Measurements from ENCODE around the gene ZCCHC18.
"Not testable (repeated sequence)": the region's sequence is repeated elsewhere in the genome, so short reads cannot be mapped to it uniquely, and the experiment has no call there.

ZCCHC18 gene

GRCh38 chrX:104112326-104112951 lies at the start of gene ZCCHC18:
ZCCHC18 (plus strand) TSS chrX:104112523; CDS start chrX:104114112, 1,589 bp downstream.
- DNase-seq, result peak; percentile 25

- DNase-seq, result not testable (repeated sequence)
Observed at GRCh38 chrX:104062636-104063035, 49.7 kb upstream of the ZCCHC18 start.

- DNase-seq, result not testable (repeated sequence)
Observed at GRCh38 chrX:104075778-104076445, 36.4 kb upstream of the ZCCHC18 start, which contains the start of gene TMSB15C. TMSB15C (minus strand) TSS chrX:104076236.

GRCh38 chrX:104077854-104078253 lies 34.5 kb upstream of the ZCCHC18 start:
- DNase-seq, result not testable (repeated sequence)

- no peak for DNase-seq
Observed at GRCh38 chrX:104084063-104084462, 28.3 kb upstream of the ZCCHC18 start.

GRCh38 chrX:104084534-104085277 lies 27.6 kb upstream of the ZCCHC18 start:
- no peak for DNase-seq

- DNase-seq, result no peak
Observed at GRCh38 chrX:104085477-104085876, 26.8 kb upstream of the ZCCHC18 start.

- no peak for DNase-seq
Observed at GRCh38 chrX:104085919-104086318, 26.4 kb upstream of the ZCCHC18 start.

GRCh38 chrX:104098151-104098808 lies 14.0 kb upstream of the ZCCHC18 start:
- no peak for DNase-seq

GRCh38 chrX:104098919-104099318 lies 13.4 kb upstream of the ZCCHC18 start:
- DNase-seq, result no peak

GRCh38 chrX:104104676-104105075 lies 7.6 kb upstream of the ZCCHC18 start:
- no peak for DNase-seq

GRCh38 chrX:104105330-104106262 lies 6.7 kb upstream of the ZCCHC18 start:
- no peak for DNase-seq

GRCh38 chrX:104108955-104109354 lies 3.4 kb upstream of the ZCCHC18 start:
- DNase-seq, result no peak

GRCh38 chrX:104110491-104111240 lies 1.7 kb upstream of the ZCCHC18 start:
- DNase-seq, result not testable (repeated sequence)

- DNase-seq, result peak; percentile 24
Observed at GRCh38 chrX:104113222-104113965, 1.1 kb downstream of the ZCCHC18 start.

GRCh38 chrX:104117759-104118158 lies 5.4 kb downstream of the ZCCHC18 start:
- DNase-seq, result no peak

GRCh38 chrX:104118765-104119164 lies 6.4 kb downstream of the ZCCHC18 start:
- DNase-seq, result no peak

- DNase-seq, result no peak
Observed at GRCh38 chrX:104122829-104123228, 10.5 kb downstream of the ZCCHC18 start.

- DNase-seq, result no peak
Observed at GRCh38 chrX:104126856-104127255, 14.5 kb downstream of the ZCCHC18 start.

GRCh38 chrX:104130808-104131207 lies 18.5 kb downstream of the ZCCHC18 start:
- DNase-seq, result no peak

All from 8988T (cell line).